ENCODE data around the gene RPUSD2.
"Not testable (repeated sequence)": the region's sequence is repeated elsewhere in the genome, so short reads cannot be mapped to it uniquely, and the experiment has no call there.

RPUSD2 gene

DNA sequence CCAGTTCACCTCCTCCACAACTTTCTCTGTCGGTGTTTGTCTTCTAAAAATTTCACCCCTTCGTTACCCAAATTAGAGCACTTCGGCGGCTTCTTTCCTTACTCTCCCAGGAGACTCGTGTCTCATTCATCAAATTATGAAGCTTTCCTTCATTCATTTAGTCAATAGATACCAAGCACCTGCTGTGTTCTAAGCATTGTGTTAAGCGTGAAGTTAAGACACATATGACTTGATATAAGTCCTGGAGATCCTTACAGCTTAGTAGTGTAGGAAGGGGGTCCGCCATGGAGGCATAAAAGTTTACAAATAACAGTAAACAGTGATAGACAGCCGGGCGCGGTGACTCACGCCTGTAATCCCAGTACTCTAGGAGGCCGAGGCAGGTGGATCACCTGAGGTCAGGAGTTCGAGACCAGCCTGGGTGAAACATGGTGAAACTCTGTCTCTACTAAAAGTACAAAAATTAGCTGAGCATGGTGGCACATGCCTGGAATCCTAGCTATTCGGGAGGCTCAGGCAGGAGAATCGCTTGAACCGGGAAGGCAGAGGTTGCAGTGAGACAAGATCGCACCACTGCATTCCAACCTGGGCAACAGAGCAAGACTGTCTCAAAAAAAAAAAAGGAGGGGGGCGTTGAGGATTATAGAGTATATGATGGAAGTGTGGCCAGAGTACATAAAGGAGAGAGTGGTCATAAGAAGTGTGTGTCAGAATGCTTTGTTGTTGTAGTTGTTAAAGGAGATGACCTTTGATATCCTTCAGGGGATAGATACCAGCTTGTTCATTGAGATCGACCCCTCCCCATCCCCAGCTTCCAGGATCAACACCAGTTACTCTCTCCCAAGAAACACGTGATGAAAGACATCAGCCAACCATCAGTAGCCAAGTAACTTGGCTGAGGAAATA, 3.5 kb upstream of the RPUSD2 start:
- DNase-seq (ENCODE audit: low spot score) = no peak

GRCh38 chr15:40567111-40567510, 2.0 kb upstream of the RPUSD2 start:
- no peak for DNase-seq (ENCODE audit: low spot score)

- no peak for DNase-seq (ENCODE audit: low spot score)
These were observed 6.0 kb downstream of the RPUSD2 start for GRCh38 chr15:40575113-40575512.

DNA sequence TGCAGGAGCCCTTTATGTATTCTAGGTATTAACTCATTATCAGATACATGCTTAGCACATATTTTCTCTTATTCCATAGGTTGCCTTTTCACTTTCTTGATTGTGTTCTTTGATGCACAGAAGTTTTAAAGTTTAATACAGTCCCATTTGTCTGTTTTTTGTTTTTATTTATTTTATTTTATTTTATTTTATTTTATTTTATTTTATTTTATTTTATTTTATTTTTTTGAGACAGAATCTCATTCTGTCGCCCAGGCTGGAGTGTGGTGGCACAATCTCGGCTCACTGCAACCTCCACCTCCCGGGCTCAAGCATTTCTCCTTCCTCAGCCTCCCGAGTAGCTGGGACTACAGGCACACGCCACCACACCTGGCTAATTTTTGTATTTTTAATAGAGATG, 7.8 kb downstream of the RPUSD2 start:
- not testable (repeated sequence) for DNase-seq (ENCODE audit: low spot score)

DNA sequence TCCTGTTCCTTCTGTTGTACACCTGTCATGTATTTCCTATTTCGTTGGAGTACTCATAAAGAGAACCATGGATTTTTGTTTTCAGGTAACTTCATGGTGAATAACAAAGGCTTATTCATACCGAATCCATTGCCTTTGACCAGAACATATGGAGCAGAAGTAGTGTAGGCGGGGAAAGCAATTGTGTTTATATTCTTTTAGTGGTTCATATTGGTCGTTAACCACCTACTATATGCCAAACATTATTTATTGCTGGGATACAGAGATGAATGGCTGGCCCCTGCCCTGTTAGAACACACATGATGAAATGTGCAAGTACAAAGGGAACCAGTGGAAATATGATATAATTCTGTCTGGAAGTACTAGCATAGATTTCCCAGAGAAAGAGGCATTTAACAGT, 9.8 kb downstream of the RPUSD2 start:
- peak; percentile 30 for DNase-seq (ENCODE audit: low spot score)

DNA sequence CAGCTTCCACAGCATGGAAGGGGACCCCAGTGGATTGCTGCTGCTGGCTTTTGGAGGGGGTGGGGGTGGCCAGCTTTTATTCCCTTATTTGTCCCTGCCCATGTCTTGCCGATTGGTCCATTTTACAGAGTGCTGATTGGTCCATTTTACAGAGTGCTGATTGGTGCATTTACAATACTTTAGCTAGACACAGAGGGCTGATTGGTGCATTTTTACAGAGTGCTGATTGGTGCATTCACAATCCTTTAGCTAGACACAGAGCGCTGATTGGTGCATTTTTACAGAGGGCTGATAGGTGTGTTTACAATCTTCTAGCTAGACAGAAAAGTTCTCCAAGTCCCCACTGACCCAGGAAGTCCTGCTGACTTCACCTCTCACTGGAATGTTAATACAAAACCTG, 12.7 kb downstream of the RPUSD2 start:
- DNase-seq (ENCODE audit: low spot score) = not testable (repeated sequence)

DNA sequence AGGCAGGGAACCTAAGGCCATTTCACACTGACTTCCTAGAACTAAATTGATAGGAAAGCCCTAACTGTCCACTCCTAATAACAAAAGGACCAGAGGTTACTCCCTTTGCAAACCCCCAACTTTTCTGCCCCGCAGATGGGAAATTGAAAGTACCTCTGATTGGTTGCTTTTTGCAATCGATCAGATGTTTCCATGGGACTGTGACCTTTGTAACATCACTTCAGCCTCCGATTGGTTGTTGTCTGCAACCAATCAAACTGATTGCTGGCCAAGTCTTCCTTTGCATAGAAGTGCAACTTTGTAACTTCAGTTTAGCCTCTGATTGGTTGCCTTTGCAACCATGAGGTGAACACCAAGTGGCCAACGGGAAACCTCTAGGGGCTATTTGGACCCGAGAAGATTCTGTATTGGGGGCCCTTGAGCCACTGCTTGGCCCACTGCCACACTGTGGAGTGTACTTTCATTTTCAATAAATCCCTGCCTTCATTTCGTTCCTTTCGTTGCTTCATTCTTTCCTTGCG, 13.7 kb downstream of the RPUSD2 start:
- peak; percentile 65 for DNase-seq (ENCODE audit: low spot score)

GRCh38 chr15:40584191-40584590, 15.1 kb downstream of the RPUSD2 start:
- DNase-seq (ENCODE audit: low spot score) = no peak

DNA sequence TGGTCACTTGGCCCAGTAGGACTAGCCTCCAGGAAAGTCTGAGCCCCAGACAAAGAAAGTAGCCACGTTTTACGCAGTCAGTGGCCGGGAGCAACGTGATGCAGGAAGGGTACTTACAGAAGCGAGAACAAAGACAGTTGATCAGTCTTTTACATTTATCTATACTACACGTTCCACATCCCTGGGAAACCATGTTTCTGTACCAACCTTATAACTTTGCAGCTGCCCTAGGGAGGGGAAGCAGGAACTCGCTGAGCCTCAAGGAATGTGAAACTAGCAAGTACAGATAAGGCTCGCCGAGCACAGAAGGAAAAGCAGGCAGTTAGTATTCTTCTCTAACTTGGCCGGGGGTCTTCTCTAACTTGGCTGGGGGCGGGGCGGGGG, 21.6 kb downstream of the RPUSD2 start:
- no peak for DNase-seq (ENCODE audit: low spot score)

DNA sequence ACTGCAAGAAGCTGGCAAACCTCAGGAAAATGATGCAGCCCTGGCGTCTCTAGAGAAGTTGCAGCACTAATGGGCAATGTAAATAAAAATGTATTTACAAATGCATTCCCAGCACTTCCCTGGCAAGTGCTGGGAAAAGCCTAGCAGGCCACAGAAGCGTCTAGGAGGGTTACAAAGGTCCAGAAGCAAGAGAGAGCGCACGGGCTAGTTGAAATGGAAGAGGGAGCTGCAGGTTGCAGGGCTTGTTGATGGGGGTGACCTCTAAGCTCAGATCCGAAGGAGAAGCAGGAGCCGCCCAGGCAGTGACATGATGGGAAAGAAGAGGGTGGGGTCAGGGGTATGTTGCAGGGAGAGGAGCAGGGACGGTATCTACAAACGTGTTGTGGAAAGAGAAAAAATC, 22.3 kb downstream of the RPUSD2 start:
- DNase-seq (ENCODE audit: low spot score) = no peak

DNA sequence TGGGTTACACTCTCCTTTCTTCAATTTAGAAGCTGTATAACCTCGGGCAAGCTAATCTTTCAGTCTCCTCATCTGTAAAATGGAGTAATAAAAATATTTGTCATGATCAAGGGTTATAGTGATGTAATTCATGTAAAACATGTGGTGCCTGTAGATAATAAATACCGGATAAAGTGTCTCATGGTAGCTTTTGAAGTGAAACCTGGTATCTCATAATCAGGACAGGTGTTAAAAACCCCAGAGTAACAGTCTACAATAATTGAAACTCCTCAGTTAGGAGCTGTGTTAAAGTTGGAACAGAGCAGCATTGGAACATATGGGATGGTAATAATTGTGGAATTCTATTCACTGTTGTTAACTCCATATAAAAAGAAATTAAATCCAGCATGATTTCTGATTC, 24.1 kb downstream of the RPUSD2 start:
- no peak for DNase-seq (ENCODE audit: low spot score)

DNA sequence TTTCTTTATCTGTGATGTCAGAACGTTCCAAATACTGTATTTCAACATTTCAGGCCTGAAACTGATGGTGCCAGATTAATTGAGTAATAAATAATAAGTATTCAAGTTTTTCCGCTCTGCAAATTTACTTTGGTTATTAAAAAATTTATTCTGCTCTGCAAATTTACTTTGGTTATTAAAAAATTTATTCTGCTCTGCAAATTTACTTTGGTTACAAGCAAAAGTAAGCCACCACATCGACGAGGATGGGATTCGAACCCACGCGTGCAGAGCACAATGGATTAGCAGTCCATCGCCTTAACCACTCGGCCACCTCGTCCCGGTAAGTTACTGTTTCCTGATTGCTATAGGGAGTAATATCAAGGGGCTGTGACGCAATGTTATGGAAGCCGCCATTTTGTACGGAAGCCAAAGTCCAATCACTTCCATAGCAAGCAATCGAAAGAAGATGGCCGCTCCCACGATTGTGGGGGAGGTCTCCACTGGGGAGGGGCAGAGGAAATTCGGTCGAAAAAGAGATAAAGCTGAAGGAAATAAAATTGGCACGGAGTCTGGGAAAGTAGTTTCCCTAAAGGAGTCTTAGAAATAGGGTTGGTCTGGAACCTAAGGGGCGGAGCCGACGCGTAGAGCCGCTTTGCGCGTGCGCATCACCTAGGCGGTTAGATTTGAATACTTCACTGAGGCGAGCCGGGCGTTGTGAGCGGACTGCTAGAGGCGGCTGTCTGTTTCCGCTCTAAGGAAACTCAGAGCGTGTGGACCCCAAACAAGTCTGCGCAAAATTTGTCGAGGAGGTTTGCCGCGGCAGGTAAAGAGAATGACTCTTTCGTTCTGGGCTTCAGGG, 24.7 kb downstream of the RPUSD2 start, which contains the start of gene KNL1:
TSS of gene KNL1 (plus strand) at position 662 of the 841 bp plus-strand sequence. CDS start 8,683 bp downstream, outside the sequence.
- peak; percentile 84 for DNase-seq (ENCODE audit: low spot score)

- peak; percentile 76 for DNase-seq (ENCODE audit: low spot score)
These were observed 25.3 kb downstream of the RPUSD2 start for GRCh38 chr15:40594429-40594836.

DNA sequence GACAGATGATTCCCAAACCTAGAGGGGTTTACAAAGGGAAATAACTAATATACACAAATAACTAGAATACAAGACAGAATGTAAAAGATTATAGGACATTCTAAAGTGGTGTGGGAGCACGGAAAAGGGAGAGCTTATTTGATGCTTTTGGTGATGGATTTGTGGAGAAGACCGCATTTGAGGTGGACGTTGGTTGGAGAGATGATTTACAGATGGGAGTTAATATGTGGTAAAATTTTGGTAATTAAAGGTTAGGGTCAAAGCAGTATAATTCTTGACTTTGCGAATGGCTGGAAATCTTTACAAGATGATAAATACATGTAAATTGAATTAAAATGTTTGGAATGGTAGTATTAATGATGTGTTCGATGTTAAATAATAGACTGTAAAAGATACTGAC, 26.1 kb downstream of the RPUSD2 start:
- DNase-seq (ENCODE audit: low spot score) = no peak

GRCh38 chr15:40595773-40596172, 26.7 kb downstream of the RPUSD2 start:
- no peak for DNase-seq (ENCODE audit: low spot score)

- DNase-seq (ENCODE audit: low spot score) = no peak
These were observed 27.9 kb downstream of the RPUSD2 start for GRCh38 chr15:40597024-40597423.

GRCh38 chr15:40598126-40598525, 29.0 kb downstream of the RPUSD2 start:
- DNase-seq (ENCODE audit: low spot score) = no peak

DNA sequence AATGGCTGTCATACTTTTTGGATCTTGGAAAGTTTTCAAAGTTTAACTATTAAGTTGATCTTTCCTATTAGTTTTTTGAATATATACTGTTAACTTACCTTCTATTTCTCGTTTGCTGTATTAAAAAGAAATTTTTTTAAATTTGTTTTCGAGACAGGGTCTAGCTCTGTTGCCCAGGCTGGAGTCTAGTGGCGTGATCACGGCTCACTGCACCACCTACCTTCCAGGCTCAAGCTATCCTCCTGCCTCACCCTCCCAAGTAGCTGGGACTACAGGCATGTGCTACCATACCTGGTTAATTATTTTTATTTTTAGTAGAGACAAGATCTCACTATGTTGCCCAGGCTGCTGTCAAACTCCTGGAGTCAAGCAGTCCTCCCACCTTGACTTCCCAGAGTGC, 29.6 kb downstream of the RPUSD2 start:
- no peak for DNase-seq (ENCODE audit: low spot score)

- no peak for DNase-seq (ENCODE audit: low spot score)
These were observed 31.9 kb downstream of the RPUSD2 start for GRCh38 chr15:40600956-40601355.

DNA sequence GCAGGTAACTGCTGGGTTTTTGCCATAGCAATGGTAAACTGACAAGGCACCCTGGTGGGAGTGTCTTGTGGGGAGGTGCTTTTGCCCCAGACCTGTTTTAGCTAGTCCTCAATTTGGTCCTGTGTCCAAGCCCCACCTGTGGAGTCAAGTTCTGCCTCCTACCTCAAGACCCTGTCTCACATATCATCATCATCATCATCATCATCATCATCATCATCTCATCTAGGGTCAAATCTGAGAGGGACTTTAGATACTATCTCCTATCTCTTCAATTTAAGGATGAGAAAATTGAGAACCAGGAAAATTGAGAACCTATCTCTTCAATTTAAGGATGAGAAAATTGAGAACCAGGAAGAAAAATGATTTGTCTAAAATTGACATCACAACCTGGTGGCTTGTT, 34.8 kb downstream of the RPUSD2 start:
- DNase-seq (ENCODE audit: low spot score) = no peak

- DNase-seq (ENCODE audit: low spot score) = no peak
These were observed 44.0 kb downstream of the RPUSD2 start for GRCh38 chr15:40613080-40613479.

GRCh38 chr15:40618023-40618422, 48.9 kb downstream of the RPUSD2 start:
- DNase-seq (ENCODE audit: low spot score) = no peak

GRCh38 chr15:40618906-40619305, 49.8 kb downstream of the RPUSD2 start:
- DNase-seq (ENCODE audit: low spot score) = no peak
